H1 (cell line): ENCODE results near the gene HOXB13. TPM values are rescaled to one million over a fixed set of nuclear protein-coding genes. Genes with fewer than 3 reads are reported as not detected.

ENCODE experiments used
- CBX8 ChIP-seq: fragments of 300-800, 300-1000 bp; sonication (generic); IDR thresholded peaks from 2 replicates; pipeline ENCODE4 v1.7.1; 2016; ENCODE audit warnings: low read depth, low read length, borderline replicate concordance
- CHD2 ChIP-seq: IDR thresholded peaks from 2 replicates; pipeline ENCODE4 v1.6.1; 2012; ENCODE audit warnings: low read length, improper control_type of control experiment
- EGR1 ChIP-seq: IDR thresholded peaks from 2 replicates; pipeline ENCODE4 v1.6.1; 2011; ENCODE audit warnings: low read depth, low read length, borderline replicate concordance
- GTF2F1 ChIP-seq: IDR thresholded peaks from 2 replicates; pipeline ENCODE4 v1.6.1; 2012; ENCODE audit warnings: low read depth, low read length, improper control_type of control experiment, borderline replicate concordance
- HDAC2 ChIP-seq, 2 experiments: fragments of 300-600 bp in 1 of 2; sonication (generic) in 1 of 2; IDR thresholded peaks; 2 replicates each; pipeline ENCODE4 v1.6.1; 2011 to 2012; ENCODE audit warnings: low read depth in 2 of 2, low read length in 2 of 2, mild to moderate bottlenecking in 2 of 2, moderate library complexity in 2 of 2, borderline replicate concordance in 1 of 2, inconsistent platforms in 1 of 2
- NRF1 ChIP-seq: IDR thresholded peaks from 2 replicates; pipeline ENCODE4 v1.6.1; 2011; ENCODE audit warnings: mild to moderate bottlenecking, low read depth, low read length, improper control_type of control experiment
- POU5F1 ChIP-seq: IDR thresholded peaks from 2 replicates; pipeline ENCODE4 v1.6.1; 2011; ENCODE audit warnings: low read depth, mild to moderate bottlenecking, low read length, moderate library complexity
- RBBP5 ChIP-seq: IDR thresholded peaks from 2 replicates; pipeline ENCODE4 v1.7.1; 2012; ENCODE audit warnings: low read depth, mild to moderate bottlenecking, inconsistent platforms, low read length, moderate library complexity, borderline replicate concordance
- SP1 ChIP-seq: IDR thresholded peaks from 2 replicates; pipeline ENCODE4 v1.6.1; 2011; ENCODE audit warnings: low read depth, low read length
- TAF7 ChIP-seq: optimal IDR thresholded peaks from 2 replicates; pipeline ENCODE3; 2011; ENCODE audit warnings: low read depth, mild to moderate bottlenecking, inconsistent platforms, low read length, moderate library complexity, borderline replicate concordance
- polyA plus RNA-seq, 7 experiments: library from polyadenylated mRNA; depleted of rRNA in 3 of 7; stranded (reverse) in 5 of 7; unstranded in 2 of 7; fragments of >200 nt in 5 of 7; fragments of 200-250 nt in 2 of 7; gene quantifications; 1 replicate in 5 of 7; 2 replicates in 1 of 7; 4 replicates in 1 of 7; pipeline versions ENCODE4 v1.2.1 to v1.2.3, GENCODE V29; 2011 to 2013; ENCODE audit warnings: missing spikeins in 2 of 7, mixed read lengths in 2 of 7
- total RNA-seq: library from RNA; stranded (reverse); fragmentation: NEBNext Ultra II Directional; extraction: Animal tissue kit (Norgen Biotek cat#: 25700); gene quantifications from 2 replicates; pipeline ENCODE4 v1.2.1, GENCODE V29; 2021
- TF ChIP-seq, protein P1 (sequence below): IDR thresholded peaks from 2 replicates; pipeline ENCODE4 v1.6.1; 2012; ENCODE audit warnings: inconsistent platforms

The HOXB13 gene
- total and polyA plus RNA-seq, 2 of the 8 experiments (the other 6 are each of a cell fraction or from before 2014, with no cell fraction given): not detected

- TF ChIP-seq CBX8 (peak; percentile 19; the same call in 1 of the 2 replicates), NRF1 (no peak), POU5F1 (0 out of 2 replicates have a peak, but pooled peaks have one; percentile 61), RBBP5 (no peak), TAF7 (no peak), EGR1 (0 out of 2 replicates have a peak, but pooled peaks have one; percentile 37), HDAC2 (IDR thresholded peaks at IDR 0.05; ENCODE audit: borderline replicate concordance in 1 of 2, low read depth in 2 of 2, low read length in 2 of 2) (0 out of 4 replicates have a peak, but pooled peaks of 1 of the 2 experiments have one; percentile 67), CHD2 (no peak), GTF2F1 (no peak), SP1 (peak; percentile 28; the same call in 1 of the 2 replicates)
- TF ChIP-seq, protein P1, sequence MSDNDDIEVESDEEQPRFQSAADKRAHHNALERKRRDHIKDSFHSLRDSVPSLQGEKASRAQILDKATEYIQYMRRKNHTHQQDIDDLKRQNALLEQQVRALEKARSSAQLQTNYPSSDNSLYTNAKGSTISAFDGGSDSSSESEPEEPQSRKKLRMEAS: peak; percentile 24; the same call in 1 of the 2 replicates
Observed at GRCh38 chr17:48719642-48720265, 8.8 kb downstream of the HOXB13 start (continued).
